CD4-positive, alpha-beta T cell treated with Interferon alpha-2 for 1 hour (primary cell): Measurements from ENCODE around the gene TUBG2.

Experiments used
- DNase-seq, 2 donors: peaks; one replicate each; pipeline ENCODE4 v3.0.0-alpha.2; 2020 to 2022

TUBG2 gene

GRCh38 chr17:42677921-42678781, 19.1 kb downstream of the TUBG2 start:
- DNase-seq: peak; percentile 66 to 77

- peak in 1 of 2 donors; percentile 54 for DNase-seq
Measured at GRCh38 chr17:42678951-42679491, 19.9 kb downstream of the TUBG2 start.

GRCh38 chr17:42679492-42680330, 20.6 kb downstream of the TUBG2 start:
- peak; percentile 76 to 83 for DNase-seq

GRCh38 chr17:42680331-42680808, 21.3 kb downstream of the TUBG2 start:
- no peak for DNase-seq

- peak in 1 of 2 donors; percentile 37 for DNase-seq
Measured at GRCh38 chr17:42681976-42682721, 23.1 kb downstream of the TUBG2 start, which contains the start of gene CNTNAP1. CNTNAP1 (plus strand) TSS chr17:42682531; CDS start chr17:42682830, 299 bp downstream.

- DNase-seq: no peak
Measured at GRCh38 chr17:42682722-42683403, 23.8 kb downstream of the TUBG2 start.

GRCh38 chr17:42683407-42684034, 24.4 kb downstream of the TUBG2 start:
- no peak for DNase-seq

- DNase-seq: no peak
Measured at GRCh38 chr17:42684929-42685556, 26.0 kb downstream of the TUBG2 start.

GRCh38 chr17:42685831-42686230, 26.7 kb downstream of the TUBG2 start:
- DNase-seq: no peak

- no peak for DNase-seq
Measured at GRCh38 chr17:42686520-42687128, 27.5 kb downstream of the TUBG2 start.

- DNase-seq: no peak
Measured at GRCh38 chr17:42687707-42688320, 28.7 kb downstream of the TUBG2 start.

- DNase-seq: no peak
Measured at GRCh38 chr17:42690596-42690995, 31.5 kb downstream of the TUBG2 start.

GRCh38 chr17:42691021-42691545, 32.0 kb downstream of the TUBG2 start:
- DNase-seq: no peak

- no peak for DNase-seq
Measured at GRCh38 chr17:42692489-42692888, 33.4 kb downstream of the TUBG2 start.

GRCh38 chr17:42694524-42694923, 35.4 kb downstream of the TUBG2 start:
- no peak for DNase-seq

GRCh38 chr17:42695500-42695899, 36.4 kb downstream of the TUBG2 start:
- no peak for DNase-seq

GRCh38 chr17:42697108-42697811, 38.2 kb downstream of the TUBG2 start:
- no peak for DNase-seq

- no peak for DNase-seq
Measured at GRCh38 chr17:42698736-42699414, 39.8 kb downstream of the TUBG2 start.

- DNase-seq: no peak
Measured at GRCh38 chr17:42699415-42699740, 40.3 kb downstream of the TUBG2 start.
